Natural killer cell (primary cell): ENCODE data around the gene PTPRT. TPM values are rescaled to one million over a fixed set of nuclear protein-coding genes. Genes with fewer than 3 reads are reported as not detected.

Experiments
- ATAC-seq, 3 donors: fragments of 150-1000 bp in 2 of 3; fragments of 200-7000 bp in 1 of 3; cut with Tn5 transposase; 1 replicate in 1 of 3; 2 replicates in 2 of 3; pipeline ENCODE4 v1.10.0; 2021; ENCODE audit warnings: mild to moderate bottlenecking in 2 of 3, moderate library complexity in 2 of 3
- DNase-seq, 2 donors: peaks; one replicate each; pipeline versions ENCODE4 v3.0.0 to v3.0.0-alpha.2; 2013 to 2021; ENCODE audit warnings: mixed read lengths in 1 of 2
- H3K27ac ChIP-seq: one replicate; pipeline ENCODE4 v1.5.1; 2013; ENCODE audit warnings: mild to moderate bottlenecking, low read length
- H3K27me3 ChIP-seq: one replicate; pipeline ENCODE4 v1.6.1; 2013; ENCODE audit warnings: low read length; ENCODE audit not compliant: control insufficient read depth, insufficient read depth
- H3K36me3 ChIP-seq: one replicate; pipeline ENCODE4 v1.6.1; 2013; ENCODE audit warnings: low read length; ENCODE audit not compliant: control insufficient read depth, insufficient read depth
- H3K4me1 ChIP-seq: one replicate; pipeline ENCODE4 v1.6.1; 2013; ENCODE audit warnings: low read length; ENCODE audit not compliant: control insufficient read depth, insufficient read depth
- H3K4me3 ChIP-seq: one replicate; pipeline ENCODE4 v1.5.1; 2013; ENCODE audit warnings: low read length
- H3K9me3 ChIP-seq: one replicate; pipeline ENCODE4 v1.6.1; 2013; ENCODE audit warnings: low read length; ENCODE audit not compliant: control insufficient read depth, insufficient read depth
- H3K27ac Mint-ChIP-seq, 2 donors: one replicate each; pipeline ENCODE4 v1.8.0; 2022; ENCODE audit warnings: mild to moderate bottlenecking in 2 of 2, mixed read lengths in 2 of 2, moderate library complexity in 1 of 2
- H3K27me3 Mint-ChIP-seq, 2 donors: one replicate each; pipeline ENCODE4 v1.8.0; 2022; ENCODE audit warnings: low read depth in 2 of 2, mixed read lengths in 2 of 2
- H3K36me3 Mint-ChIP-seq: one replicate; pipeline ENCODE4 v1.8.0; 2022; ENCODE audit warnings: mixed read lengths
- H3K4me1 Mint-ChIP-seq, 2 donors: one replicate each; pipeline ENCODE4 v1.8.0; 2022; ENCODE audit warnings: mixed read lengths in 2 of 2
- H3K4me3 Mint-ChIP-seq: one replicate; pipeline ENCODE4 v1.8.0; 2022; ENCODE audit warnings: mild to moderate bottlenecking, moderate library complexity, mixed read lengths
- H3K9me3 Mint-ChIP-seq, 2 donors: one replicate each; pipeline ENCODE4 v1.8.0; 2022; ENCODE audit warnings: mixed read lengths in 2 of 2
- WGBS: methylation state at CpG from one replicate; pipeline ENCODE4 v1.1.7; 2013; ENCODE audit warnings: missing lambda C conversion rate; ENCODE audit not compliant: insufficient coverage; 5-methylcytosine and 5-hydroxymethylcytosine counted together
- intact Hi-C: fragments of 100-400 bp; cut with micrococcal nuclease; formaldehyde crosslinking; loops from one replicate; pipeline ENCODE4 v1.14.2; 2022
- total RNA-seq, 4 donors: library from RNA; stranded (reverse); fragments of 120-200 nt in 1 of 4; gene quantifications; one replicate each; pipeline versions ENCODE4 v1.2.3 to v1.2.4, GENCODE V29; 2013 to 2022
- TF ChIP-seq, protein P1 (sequence below): fragments of 200-600 bp; IDR thresholded peaks from one replicate; pipeline ENCODE4 v1.8.0; 2022; ENCODE audit warnings: antibody characterized with exemption

PTPRT gene
- total RNA-seq, 3 donors from 2014 or later (not counting 1 experiment from before 2014, with no cell fraction given), result not detected

DNA sequence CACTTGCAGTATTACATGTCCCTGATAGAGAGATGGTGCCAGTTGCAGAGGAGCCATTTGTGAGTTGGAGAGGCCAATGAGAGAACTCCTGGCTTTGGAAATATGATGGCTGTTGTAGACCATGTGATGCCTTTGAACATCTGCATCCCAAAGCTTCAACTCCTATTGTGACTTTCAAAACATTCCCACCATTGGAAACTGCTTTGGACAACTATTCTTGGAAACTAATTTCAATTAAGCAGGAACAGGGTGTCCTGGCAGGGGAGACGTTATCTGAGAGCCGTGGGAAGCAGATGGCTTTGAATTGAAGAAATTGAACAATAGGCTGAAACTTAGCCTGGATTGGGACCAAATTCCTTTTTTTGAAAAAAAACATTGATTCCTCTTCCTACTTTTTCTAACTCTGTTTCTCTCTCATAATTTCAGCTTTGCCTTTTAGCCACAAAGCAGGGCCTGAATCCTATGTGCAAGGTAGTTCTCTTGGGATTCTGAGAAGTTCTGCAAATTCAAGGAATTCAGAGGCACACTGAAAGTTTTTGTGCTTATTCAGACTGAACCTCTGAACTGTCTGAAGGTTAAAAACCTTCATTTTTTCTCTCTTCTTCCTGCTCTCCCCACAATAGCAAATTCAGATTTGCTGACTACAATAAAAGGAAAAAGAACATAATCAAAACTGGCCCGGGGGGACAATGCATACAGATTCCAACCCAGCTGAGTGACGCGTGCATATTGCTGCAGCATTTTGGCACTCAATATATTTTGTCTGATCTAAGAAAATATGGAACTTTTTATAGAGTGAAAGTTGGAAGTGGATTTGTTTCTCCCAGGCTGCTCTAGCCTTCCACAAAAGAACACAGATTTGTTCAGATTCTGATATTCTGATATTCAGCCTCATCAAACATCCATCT, 851.2 kb downstream of the PTPRT start:
- no peaks in the 10 kb centered on the region for H3K27me3 Mint-ChIP-seq
- intact Hi-C loops, result no loop called here
- Histone ChIP-seq H3K9me3 (no peaks in the 10 kb centered on the region), H3K27ac (no peak overlapping the region), H3K4me1 (no peaks in the 10 kb centered on the region), H3K4me3 (no peak overlapping the region), H3K27me3 (no peaks in the 10 kb centered on the region), H3K36me3 (no peaks in the 10 kb centered on the region)
- TF ChIP-seq, protein P1, sequence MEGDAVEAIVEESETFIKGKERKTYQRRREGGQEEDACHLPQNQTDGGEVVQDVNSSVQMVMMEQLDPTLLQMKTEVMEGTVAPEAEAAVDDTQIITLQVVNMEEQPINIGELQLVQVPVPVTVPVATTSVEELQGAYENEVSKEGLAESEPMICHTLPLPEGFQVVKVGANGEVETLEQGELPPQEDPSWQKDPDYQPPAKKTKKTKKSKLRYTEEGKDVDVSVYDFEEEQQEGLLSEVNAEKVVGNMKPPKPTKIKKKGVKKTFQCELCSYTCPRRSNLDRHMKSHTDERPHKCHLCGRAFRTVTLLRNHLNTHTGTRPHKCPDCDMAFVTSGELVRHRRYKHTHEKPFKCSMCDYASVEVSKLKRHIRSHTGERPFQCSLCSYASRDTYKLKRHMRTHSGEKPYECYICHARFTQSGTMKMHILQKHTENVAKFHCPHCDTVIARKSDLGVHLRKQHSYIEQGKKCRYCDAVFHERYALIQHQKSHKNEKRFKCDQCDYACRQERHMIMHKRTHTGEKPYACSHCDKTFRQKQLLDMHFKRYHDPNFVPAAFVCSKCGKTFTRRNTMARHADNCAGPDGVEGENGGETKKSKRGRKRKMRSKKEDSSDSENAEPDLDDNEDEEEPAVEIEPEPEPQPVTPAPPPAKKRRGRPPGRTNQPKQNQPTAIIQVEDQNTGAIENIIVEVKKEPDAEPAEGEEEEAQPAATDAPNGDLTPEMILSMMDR, result no peak
- H3K4me3 Mint-ChIP-seq, result no peak overlapping the region
- H3K4me1 Mint-ChIP-seq, result no peaks in the 10 kb centered on the region
- 45% methylated on average over 5 of the region's 5 CpGs for WGBS
- no peak for ATAC-seq
- no peak overlapping the region for H3K27ac Mint-ChIP-seq
- H3K9me3 Mint-ChIP-seq, result peaks cover 3 to 7% of the 10 kb centered on the region in 2 donors
- no peak for DNase-seq
- no peaks in the 10 kb centered on the region for H3K36me3 Mint-ChIP-seq

DNA sequence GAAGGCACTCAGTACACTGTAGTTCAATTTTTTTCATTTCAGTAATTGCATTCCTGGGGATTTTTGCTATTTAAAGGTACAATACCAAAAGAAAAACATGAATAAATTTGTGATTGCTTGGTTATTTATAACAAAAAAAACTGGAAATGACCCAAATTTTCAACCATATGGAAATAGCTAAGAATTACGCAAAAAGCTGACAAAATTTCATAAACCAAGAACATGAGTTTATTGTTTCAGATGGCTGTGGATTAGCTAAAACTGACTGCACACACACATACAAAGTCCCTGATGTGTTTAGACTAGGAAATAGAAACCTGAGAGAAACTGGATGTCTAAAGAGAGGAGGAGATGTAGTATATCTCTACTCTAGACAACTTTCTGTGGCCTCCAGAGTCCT, 853.1 kb downstream of the PTPRT start:
- Histone ChIP-seq H3K4me1 (no peaks in the 10 kb centered on the region), H3K27me3 (no peaks in the 10 kb centered on the region), H3K27ac (no peak overlapping the region), H3K4me3 (no peak overlapping the region), H3K9me3 (no peaks in the 10 kb centered on the region), H3K36me3 (no peaks in the 10 kb centered on the region)
- no CpG with 5 or more reads among the region's 1 CpG for WGBS
- DNase-seq (no peak), ATAC-seq (no peak)
- H3K36me3 Mint-ChIP-seq, result no peaks in the 10 kb centered on the region
- intact Hi-C loops, result no loop called here
- H3K4me1 Mint-ChIP-seq, result no peaks in the 10 kb centered on the region
- H3K27me3 Mint-ChIP-seq, result no peaks in the 10 kb centered on the region
- TF ChIP-seq, protein P1, result no peak
- H3K4me3 Mint-ChIP-seq, result no peak overlapping the region
- H3K27ac Mint-ChIP-seq, result no peak overlapping the region
- peaks cover 3 to 7% of the 10 kb centered on the region in 2 donors for H3K9me3 Mint-ChIP-seq

DNA sequence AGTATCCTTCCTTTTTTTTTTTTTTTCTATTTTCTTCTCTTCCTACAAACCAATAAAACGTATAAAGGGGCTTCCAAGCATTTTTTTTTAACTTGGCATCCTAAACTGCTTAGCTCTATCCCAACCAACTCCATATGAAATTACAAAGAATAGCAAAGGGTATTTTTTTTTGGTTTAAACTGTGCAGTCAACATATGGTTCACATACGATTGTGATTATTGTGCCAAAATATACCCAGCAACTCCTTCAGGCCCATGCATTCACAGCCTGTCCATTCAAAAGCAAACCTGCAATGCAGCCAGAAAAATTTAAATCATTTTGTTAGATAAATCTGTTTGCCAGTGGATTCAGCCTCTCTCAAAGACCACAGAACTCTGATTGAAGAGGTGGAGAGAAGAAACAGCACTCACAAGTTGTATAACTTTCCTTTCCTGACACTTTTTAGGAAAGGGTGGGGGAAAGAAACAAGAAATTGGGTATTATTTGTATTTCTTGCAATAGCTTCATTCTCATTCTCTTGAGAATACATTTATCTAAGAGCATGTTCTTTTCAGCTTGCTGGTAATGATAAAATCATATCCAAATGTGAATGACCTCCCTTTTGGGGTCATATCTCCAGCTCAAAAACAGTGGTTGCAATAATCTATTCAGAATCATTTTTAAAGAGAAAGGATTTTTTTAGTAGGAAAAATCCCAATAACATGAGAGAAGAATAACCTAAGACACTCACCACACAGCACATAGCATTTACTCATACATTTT, 870.3 kb downstream of the PTPRT start:
- intact Hi-C loops, result no loop called here
- H3K4me3 Mint-ChIP-seq, result no peak overlapping the region
- H3K9me3 Mint-ChIP-seq, result peaks cover 9% of the 10 kb centered on the region in 2 donors
- ATAC-seq, result no peak
- H3K27ac Mint-ChIP-seq, result no peak overlapping the region
- TF ChIP-seq, protein P1, result no peak
- Histone ChIP-seq H3K36me3 (no peaks in the 10 kb centered on the region), H3K4me3 (no peak overlapping the region), H3K4me1 (no peaks in the 10 kb centered on the region), H3K27me3 (no peaks in the 10 kb centered on the region), H3K27ac (no peak overlapping the region), H3K9me3 (peaks cover 3% of the 10 kb centered on the region)
- no peak for DNase-seq
- no peaks in the 10 kb centered on the region for H3K36me3 Mint-ChIP-seq
- no peaks in the 10 kb centered on the region for H3K4me1 Mint-ChIP-seq
- 63% methylated on average over 1 of the region's 2 CpGs for WGBS
- H3K27me3 Mint-ChIP-seq, result no peaks in the 10 kb centered on the region
